Measurements from ENCODE around the gene IGLL1.

GRCh38 chr22:23556026-23556620, 24.0 kb downstream of the IGLL1 start:
- no peak for TF ChIP-seq POLR2A (IDR thresholded peaks at IDR 0.05)
- TF ChIP-seq CTCF (IDR thresholded peaks at IDR 0.05), result no peak

Data from thyroid gland (tissue), 4 donors.